ACC112 (cell line): Measurements from ENCODE around the gene UNC13D.
"Not testable (repeated sequence)": the region's sequence is repeated elsewhere in the genome, so short reads cannot be mapped to it uniquely, and the experiment has no call there.

Experiments
- H2AFZ ChIP-seq: fragments of 200-600 bp; sonication (generic); one replicate; pipeline ENCODE4 v1.6.0; 2017; ENCODE audit warnings: antibody characterized with exemption, low read length; ENCODE audit not compliant: unreplicated experiment
- H3K27ac ChIP-seq: fragments of 200-600 bp; sonication (generic); 2 replicates; pipeline ENCODE4 v1.5.1; 2014; ENCODE audit warnings: low read depth, mild to moderate bottlenecking, antibody characterized with exemption, low read length, moderate library complexity
- H3K27me3 ChIP-seq: fragments of 200-600 bp; sonication (generic); 2 replicates; pipeline ENCODE4 v1.6.1; 2014; ENCODE audit warnings: mild to moderate bottlenecking, antibody characterized with exemption, low read length, moderate library complexity, mixed read lengths; ENCODE audit not compliant: insufficient read depth
- H3K36me3 ChIP-seq: fragments of 200-600 bp; sonication (generic); 2 replicates; pipeline ENCODE4 v1.6.1; 2016; ENCODE audit warnings: mild to moderate bottlenecking, antibody characterized with exemption, low read length, moderate library complexity, mixed read lengths; ENCODE audit not compliant: insufficient read depth
- H3K4me1 ChIP-seq: fragments of 200-600 bp; sonication (generic); one replicate; pipeline ENCODE4 v1.6.1; 2016; ENCODE audit warnings: low read length, mixed read lengths; ENCODE audit not compliant: insufficient read depth, unreplicated experiment, control insufficient read depth
- H3K4me3 ChIP-seq: fragments of 200-600 bp; sonication (generic); 2 replicates; pipeline ENCODE4 v1.5.1; 2014; ENCODE audit warnings: mild to moderate bottlenecking, low read depth, low read length
- H3K79me2 ChIP-seq: fragments of 200-600 bp; sonication (generic); one replicate; pipeline ENCODE4 v1.6.0; 2016; ENCODE audit warnings: low read length; ENCODE audit not compliant: control insufficient read depth, unreplicated experiment, insufficient read depth

Gene UNC13D

DNA sequence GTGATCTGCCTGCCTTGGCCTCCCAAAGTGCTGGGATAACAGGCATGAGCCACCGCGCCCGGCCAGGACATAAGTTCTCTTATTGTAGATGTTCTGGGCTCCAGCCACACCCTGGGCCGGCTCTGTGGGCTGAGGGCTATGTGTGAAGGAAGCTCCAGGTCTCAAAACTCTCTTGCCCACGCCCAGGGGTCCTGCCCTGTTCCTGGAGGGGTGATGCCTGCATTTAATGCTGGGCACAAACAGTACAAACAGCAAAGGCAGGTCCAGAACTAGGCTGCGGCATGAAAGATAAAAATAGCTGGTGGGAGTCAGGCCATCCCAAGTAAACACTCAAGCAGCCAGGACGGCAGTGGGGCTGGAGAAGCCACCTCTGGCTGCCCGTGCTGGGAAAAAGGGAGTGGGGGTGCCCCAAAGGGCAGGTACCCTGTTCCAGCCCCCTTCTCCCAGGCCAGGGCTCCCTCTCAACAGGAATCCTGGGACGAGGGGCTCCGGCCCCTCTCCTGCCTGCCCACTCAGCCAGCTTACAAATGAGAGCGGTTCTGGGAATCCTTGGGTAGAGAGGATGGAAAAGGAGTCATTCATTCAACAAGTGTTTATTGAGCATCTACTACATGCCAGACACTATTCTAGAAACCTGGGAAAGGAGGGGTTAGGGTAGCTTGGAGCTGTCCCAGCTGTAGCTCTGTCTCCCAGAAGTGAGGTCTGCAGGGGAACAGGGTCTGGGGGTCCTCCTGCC lies 29.6 kb upstream of the UNC13D start:
- Histone ChIP-seq H3K36me3 (no peaks in the 10 kb centered on the region), H2AFZ (no peak overlapping the region), H3K27me3 (no peaks in the 10 kb centered on the region), H3K79me2 (no peaks in the 10 kb centered on the region), H3K27ac (peak overlapping the region; percentile 89; the same call in 1 of the 2 replicates), H3K4me1 (peaks cover 46% of the 10 kb centered on the region), H3K4me3 (no peak overlapping the region)

DNA sequence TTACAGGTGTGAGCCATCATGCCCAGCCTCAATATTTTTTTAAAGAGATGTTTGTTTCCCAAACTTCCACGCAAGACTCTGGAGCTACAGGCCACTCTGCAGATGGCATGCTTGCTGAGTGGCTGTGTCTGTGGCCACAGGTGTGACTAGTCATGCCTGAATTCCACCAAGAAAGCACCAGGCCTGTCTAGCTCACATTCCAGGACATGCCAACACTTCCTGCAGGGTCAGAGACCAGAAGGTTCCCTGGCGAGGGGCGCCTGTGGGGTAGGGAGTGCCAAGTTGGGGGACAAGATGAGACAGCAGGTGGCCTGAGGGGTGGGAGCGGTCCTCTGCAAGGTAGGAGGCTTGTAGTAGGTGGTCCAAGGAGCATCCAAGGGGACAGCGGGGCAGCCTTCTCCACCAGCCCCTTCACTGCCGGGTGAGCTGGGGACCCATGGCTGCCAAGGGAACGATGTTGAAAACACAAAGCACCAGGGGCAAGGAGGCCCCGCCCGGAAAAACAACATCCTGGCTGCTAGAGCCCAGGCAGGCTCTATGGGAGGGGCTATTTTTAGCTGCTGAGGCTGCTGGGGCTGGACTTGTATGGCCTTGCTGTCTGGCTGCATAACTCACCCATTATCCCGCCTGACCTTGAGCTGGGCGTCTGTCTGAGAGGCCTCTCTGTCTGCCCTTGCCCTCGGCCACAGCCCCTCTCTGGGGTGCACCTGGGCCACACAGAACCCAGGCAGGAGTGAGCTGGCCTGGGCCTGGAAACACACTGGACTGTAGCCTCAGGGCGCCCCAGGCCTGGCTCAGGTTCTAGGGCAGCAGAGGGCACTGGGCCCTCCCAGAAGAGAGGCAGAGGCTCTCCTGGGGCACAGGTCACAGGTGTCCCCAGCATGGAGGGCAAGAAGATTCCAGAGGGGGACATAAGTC lies 28.5 kb upstream of the UNC13D start:
- peaks cover 46% of the 10 kb centered on the region for H3K4me1 ChIP-seq
- H3K27me3 ChIP-seq, result no peaks in the 10 kb centered on the region
- H3K36me3 ChIP-seq, result no peaks in the 10 kb centered on the region
- H3K79me2 ChIP-seq, result no peaks in the 10 kb centered on the region
- no peak overlapping the region; the same call in 1 of the 2 replicates for H3K4me3 ChIP-seq
- peak overlapping the region; percentile 89 for H3K27ac ChIP-seq
- no peak overlapping the region for H2AFZ ChIP-seq

DNA sequence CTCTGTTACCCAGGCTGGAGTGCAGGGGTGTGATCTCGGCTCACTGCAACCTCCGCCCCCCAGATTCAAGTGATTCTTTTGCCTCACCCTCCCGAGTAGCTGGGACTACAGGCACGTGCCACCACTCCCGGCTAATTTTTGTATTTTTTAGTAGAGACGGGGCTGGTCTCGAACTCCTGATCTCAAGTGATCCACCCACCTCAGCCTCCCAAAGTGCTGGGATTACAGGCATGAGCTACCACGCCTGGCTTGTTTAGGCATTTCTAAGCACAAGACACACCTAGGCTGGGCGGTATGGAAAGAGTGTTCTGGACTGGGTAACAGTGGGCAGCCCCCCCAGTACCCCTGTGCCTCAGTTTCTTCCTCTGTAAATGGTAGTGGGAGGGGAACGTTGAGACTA lies 26.0 kb upstream of the UNC13D start:
- H3K4me3 ChIP-seq, H3K27me3 ChIP-seq, H3K79me2 ChIP-seq, H3K36me3 ChIP-seq: not testable (repeated sequence)
- H3K4me1 ChIP-seq, result peaks cover 29% of the 10 kb centered on the region
- H3K27ac ChIP-seq, result peak overlapping the region; percentile 74; the same call in 1 of the 2 replicates
- peak overlapping the region; percentile 40 for H2AFZ ChIP-seq

DNA sequence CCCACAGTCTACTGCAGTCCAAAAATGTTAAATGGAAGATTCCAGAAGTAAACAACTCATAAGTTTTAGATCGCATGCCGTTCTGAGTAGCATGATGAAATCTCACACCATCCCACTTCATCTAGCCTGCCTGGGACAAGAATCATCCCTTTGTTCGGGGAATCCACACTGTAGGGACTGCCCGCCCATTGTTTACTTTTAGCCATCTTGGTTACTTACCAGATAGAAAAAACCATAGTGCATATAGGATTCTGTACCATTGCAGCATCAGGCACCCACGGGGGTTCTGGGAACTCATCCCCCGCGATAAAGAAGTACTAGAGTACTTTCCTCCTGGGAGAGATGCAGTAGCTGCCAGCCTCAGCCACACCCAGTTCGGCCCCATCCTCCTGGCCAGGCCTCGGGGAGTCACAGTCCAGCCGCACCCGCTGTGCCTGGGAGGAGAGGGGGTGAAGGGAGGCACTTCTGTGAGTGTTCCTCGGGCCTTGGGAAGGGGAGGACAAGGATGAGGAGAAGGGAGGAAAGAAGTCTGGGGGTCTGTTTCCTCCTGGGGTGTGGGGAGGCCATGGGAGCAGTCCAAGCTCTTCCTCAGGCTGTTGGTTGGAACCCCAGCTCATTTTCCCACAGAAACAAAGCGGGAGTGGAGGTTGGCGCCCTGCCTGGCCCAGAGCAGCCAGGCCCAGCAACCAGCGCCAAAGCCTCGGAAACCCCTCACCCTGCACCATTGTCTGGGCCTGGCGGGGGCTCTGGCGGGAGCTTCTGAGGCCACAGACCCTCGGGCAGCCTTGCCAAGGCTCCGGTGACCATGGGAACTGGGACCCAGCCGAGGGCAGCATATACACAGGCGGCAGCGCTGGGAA lies 25.3 kb upstream of the UNC13D start:
- Histone ChIP-seq H3K4me1 (peaks cover 27% of the 10 kb centered on the region), H2AFZ (peak overlapping the region; percentile 40), H3K79me2 (no peaks in the 10 kb centered on the region), H3K36me3 (no peaks in the 10 kb centered on the region), H3K4me3 (peak overlapping the region; percentile 66), H3K27ac (peak overlapping the region; percentile 74), H3K27me3 (no peaks in the 10 kb centered on the region)

- Histone ChIP-seq H3K27ac (peak overlapping the region; percentile 74), H3K4me1 (peaks cover 31% of the 10 kb centered on the region), H2AFZ (peak overlapping the region; percentile 40)
- not testable (repeated sequence) for H3K79me2 ChIP-seq, H3K36me3 ChIP-seq, H3K27me3 ChIP-seq, H3K4me3 ChIP-seq
Measured at GRCh38 chr17:75868730-75869281, 24.6 kb upstream of the UNC13D start.

GRCh38 chr17:75865404-75866188 lies 21.4 kb upstream of the UNC13D start:
- not testable (repeated sequence) for H3K27ac ChIP-seq, H3K27me3 ChIP-seq, H3K4me3 ChIP-seq, H3K79me2 ChIP-seq, H2AFZ ChIP-seq, H3K36me3 ChIP-seq
- H3K4me1 ChIP-seq, result peaks cover 18% of the 10 kb centered on the region

DNA sequence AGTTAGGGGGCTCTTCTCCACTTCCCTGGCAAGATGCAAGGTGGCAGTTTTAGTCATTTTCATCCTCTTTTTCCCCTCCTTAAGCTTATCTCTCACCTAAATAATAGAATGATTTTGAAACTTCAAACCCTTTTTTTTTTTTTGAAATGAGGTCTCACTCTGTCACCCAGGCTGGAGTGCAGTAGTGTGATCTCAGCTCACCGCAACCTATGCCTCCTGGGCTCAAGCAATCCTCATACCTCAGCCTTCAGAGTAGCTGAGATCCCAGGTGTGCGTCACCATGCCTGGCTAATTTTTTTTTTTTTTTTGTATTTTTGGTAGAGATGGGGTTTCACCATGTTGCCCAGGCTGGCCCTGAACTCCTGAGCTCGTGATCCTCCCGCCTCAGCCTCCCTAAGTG lies 20.7 kb upstream of the UNC13D start:
- H3K36me3 ChIP-seq, H3K27ac ChIP-seq, H2AFZ ChIP-seq, H3K4me3 ChIP-seq, H3K79me2 ChIP-seq, H3K27me3 ChIP-seq: not testable (repeated sequence)
- H3K4me1 ChIP-seq, result peaks cover 17% of the 10 kb centered on the region

DNA sequence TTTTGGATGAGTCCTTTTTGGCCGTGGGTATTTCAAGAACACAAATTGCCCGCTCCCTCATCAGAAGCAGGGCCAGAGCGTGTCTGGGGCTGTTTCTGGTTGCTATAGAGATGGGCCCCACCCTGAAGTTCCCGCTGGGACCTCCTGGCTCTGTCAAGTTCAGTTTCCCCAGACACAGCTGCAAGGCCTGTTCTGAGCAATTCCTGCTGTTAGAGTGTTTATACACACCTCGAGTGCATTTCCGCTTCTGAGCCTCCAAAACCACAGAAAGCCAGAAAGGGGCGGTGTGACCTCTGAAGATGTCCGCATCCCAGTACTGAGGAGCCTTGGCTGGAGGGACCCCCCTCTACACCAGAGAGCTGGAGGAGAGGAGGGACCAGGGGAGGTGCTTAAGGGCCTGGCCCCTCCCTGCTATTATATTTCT lies 20.3 kb upstream of the UNC13D start:
- Histone ChIP-seq H3K36me3 (no peaks in the 10 kb centered on the region), H3K4me3 (no peak overlapping the region), H3K27ac (no peak overlapping the region), H3K4me1 (peaks cover 12% of the 10 kb centered on the region), H2AFZ (no peak overlapping the region), H3K79me2 (no peaks in the 10 kb centered on the region), H3K27me3 (no peaks in the 10 kb centered on the region)

DNA sequence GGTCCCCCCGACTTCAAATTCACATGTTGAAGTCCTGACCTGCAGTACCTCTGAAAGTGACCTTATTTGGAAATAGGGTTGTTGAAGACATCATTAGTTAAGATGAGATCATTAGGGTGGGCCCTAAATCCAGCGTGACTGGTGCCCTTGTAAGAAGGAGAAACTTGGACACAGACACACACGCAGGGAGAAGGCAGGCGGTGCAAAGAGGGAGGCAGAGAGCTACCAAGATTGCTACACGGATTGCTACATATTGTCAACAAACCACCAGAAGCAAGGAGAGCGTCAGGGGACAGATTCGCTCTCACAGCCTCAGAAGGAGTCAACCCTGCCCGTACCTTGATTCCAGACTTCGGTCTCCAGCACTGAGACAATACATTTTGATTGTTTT lies 17.7 kb upstream of the UNC13D start:
- H3K4me3 ChIP-seq, result no peak overlapping the region
- no peaks in the 10 kb centered on the region for H3K36me3 ChIP-seq
- peaks cover 6% of the 10 kb centered on the region for H3K4me1 ChIP-seq
- no peaks in the 10 kb centered on the region for H3K79me2 ChIP-seq
- H3K27ac ChIP-seq, result no peak overlapping the region
- no peaks in the 10 kb centered on the region for H3K27me3 ChIP-seq
- H2AFZ ChIP-seq, result no peak overlapping the region
